K562 (cell line): Measurements from ENCODE around the gene WDR46. TPM values are rescaled to one million over a fixed set of nuclear protein-coding genes. Genes with fewer than 3 reads are reported as not detected.

ENCODE experiments used
- GABPA ChIP-seq: fragments of 200-800 bp; sonication (Bioruptor generic); conservative IDR thresholded peaks from 2 replicates; pipeline ENCODE4 v1.6.1; 2016; ENCODE audit warnings: low read depth, missing genetic modification characterization, missing compliant biosample characterization
- KDM4B ChIP-seq, 2 experiments: fragments of 450-650 bp in 1 of 2; sonication (generic) in 1 of 2; IDR thresholded peaks; 2 replicates each; pipeline ENCODE4 v1.6.1; 2016 to 2017; ENCODE audit warnings: borderline replicate concordance in 2 of 2, antibody characterized with exemption in 1 of 2, low read depth in 1 of 2, mild to moderate bottlenecking in 1 of 2
- KDM5B ChIP-seq: fragments of 200-600 bp; sonication (generic); IDR thresholded peaks from 2 replicates; pipeline ENCODE4 v1.6.1; 2012; ENCODE audit warnings: low read depth, mild to moderate bottlenecking, moderate library complexity, low read length, control low read depth, inconsistent platforms; ENCODE audit not compliant: insufficient replicate concordance
- KHSRP ChIP-seq: fragments of 450-650 bp; IDR thresholded peaks from 2 replicates; pipeline ENCODE4 v1.6.1; 2017
- SPI1 ChIP-seq: IDR thresholded peaks from 2 replicates; pipeline ENCODE4 v1.6.1; 2011; ENCODE audit warnings: low read depth, low read length, control low read depth, borderline replicate concordance
- TEAD1 ChIP-seq, 2 experiments: fragments of 450-650 bp in 1 of 2; sonication (generic) in 1 of 2; formaldehyde crosslinking; IDR thresholded peaks; 2 replicates each; pipeline versions ENCODE4 v1.4.0 to v1.8.0; 2020 to 2022; ENCODE audit warnings: mild to moderate bottlenecking in 2 of 2, missing genetic modification reagents in 1 of 2
- ZNF668 ChIP-seq: fragments of 250-450 bp; sonication (Bioruptor Pico); IDR thresholded peaks from 2 replicates; pipeline ENCODE4 v1.8.0; 2022; ENCODE audit warnings: mild to moderate bottlenecking, inconsistent platforms
- polyA plus RNA-seq, 8 experiments: library from polyadenylated mRNA; depleted of rRNA in 4 of 8; stranded (reverse) in 5 of 8; unstranded in 3 of 8; fragments of >200 nt; fragmentation: Nextera tagmentation in 2 of 8; fragmentation: Illumina TruSeq in 1 of 8; extraction: Ambion mirVana in 2 of 8; extraction: Trizol in 1 of 8; gene quantifications; 2 replicates each; pipeline versions ENCODE4 v1.2.1 to v1.2.3, GENCODE V29; 2011 to 2014; ENCODE audit warnings: inconsistent platforms in 1 of 8, missing spikeins in 1 of 8
- total RNA-seq, 7 experiments: library from RNA; depleted of rRNA in 6 of 7; stranded (reverse); fragments of >200 nt in 6 of 7; fragmentation: Illumina TruSeq in 2 of 7; extraction: Trizol in 2 of 7; gene quantifications; 2 replicates each; pipeline versions ENCODE4 v1.2.1 to v1.2.3, GENCODE V29; 2011 to 2021; ENCODE audit warnings: low replicate concordance in 1 of 7
- TF ChIP-seq, protein P1 (sequence below): fragments of 250-450 bp; sonication (Bioruptor Pico); IDR thresholded peaks from 2 replicates; pipeline ENCODE4 v1.4.0; 2020; ENCODE audit warnings: mild to moderate bottlenecking, moderate library complexity, borderline replicate concordance
- TF ChIP-seq, protein P2 (sequence below): fragments of 250-450 bp; sonication (Bioruptor Pico); IDR thresholded peaks from 2 replicates; pipeline ENCODE4 v1.5.0; 2021; ENCODE audit warnings: mild to moderate bottlenecking, borderline replicate concordance
- TF ChIP-seq, protein P3 (sequence below): sonication (generic); formaldehyde crosslinking; IDR thresholded peaks from 2 replicates; pipeline ENCODE4 v1.4.0; 2020; ENCODE audit warnings: mild to moderate bottlenecking, missing genetic modification reagents

WDR46 gene
- total and polyA plus RNA-seq, 9 of the 15 experiments (the other 6 are each of a cell fraction or from before 2014, with no cell fraction given), result 8.9 to 146 (median 93.1) TPM

DNA sequence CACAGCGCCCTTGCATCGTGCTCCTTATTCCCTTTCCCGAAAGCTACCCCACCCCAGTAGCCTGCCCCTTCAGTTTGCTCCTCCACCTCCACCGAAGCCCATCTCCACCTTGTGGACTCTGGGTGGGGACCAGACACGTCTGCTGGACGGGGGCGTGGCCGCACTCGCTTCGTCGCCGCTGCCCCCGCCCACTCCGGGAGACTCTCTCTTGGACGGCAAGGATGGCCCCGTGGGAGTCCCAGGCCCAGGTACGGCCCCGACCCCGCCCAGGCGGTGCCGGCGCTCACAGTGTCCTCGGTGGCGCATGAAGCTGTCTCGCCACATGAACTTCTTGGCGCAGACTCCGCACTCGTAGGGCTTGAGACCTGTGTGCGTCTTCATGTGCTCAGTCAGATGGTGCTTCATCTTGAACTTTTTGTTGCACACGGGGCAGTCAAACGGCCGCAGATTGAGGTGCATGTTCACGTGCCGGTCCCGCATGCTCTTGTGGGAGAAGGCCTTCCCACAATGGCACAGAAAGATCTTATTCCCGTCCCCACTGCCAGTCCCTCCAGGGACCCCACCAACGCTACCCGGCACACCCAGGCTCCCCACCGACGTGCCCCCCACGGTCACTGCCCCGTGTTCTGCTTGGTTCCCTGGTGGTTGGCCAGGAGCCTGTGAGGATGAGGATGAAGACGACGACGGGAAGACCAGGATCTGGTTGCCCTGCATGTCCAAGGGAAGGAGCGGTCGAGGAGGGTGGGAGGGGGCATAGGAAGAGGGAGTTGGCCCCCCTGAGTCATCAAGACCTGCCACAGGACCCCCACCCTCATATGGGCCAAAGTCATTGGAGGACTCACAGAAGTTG, 26.1 kb upstream of the WDR46 start (continued):
- TF ChIP-seq, protein P1, sequence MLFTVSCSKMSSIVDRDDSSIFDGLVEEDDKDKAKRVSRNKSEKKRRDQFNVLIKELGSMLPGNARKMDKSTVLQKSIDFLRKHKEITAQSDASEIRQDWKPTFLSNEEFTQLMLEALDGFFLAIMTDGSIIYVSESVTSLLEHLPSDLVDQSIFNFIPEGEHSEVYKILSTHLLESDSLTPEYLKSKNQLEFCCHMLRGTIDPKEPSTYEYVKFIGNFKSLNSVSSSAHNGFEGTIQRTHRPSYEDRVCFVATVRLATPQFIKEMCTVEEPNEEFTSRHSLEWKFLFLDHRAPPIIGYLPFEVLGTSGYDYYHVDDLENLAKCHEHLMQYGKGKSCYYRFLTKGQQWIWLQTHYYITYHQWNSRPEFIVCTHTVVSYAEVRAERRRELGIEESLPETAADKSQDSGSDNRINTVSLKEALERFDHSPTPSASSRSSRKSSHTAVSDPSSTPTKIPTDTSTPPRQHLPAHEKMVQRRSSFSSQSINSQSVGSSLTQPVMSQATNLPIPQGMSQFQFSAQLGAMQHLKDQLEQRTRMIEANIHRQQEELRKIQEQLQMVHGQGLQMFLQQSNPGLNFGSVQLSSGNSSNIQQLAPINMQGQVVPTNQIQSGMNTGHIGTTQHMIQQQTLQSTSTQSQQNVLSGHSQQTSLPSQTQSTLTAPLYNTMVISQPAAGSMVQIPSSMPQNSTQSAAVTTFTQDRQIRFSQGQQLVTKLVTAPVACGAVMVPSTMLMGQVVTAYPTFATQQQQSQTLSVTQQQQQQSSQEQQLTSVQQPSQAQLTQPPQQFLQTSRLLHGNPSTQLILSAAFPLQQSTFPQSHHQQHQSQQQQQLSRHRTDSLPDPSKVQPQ, result no peak
- TF ChIP-seq KDM4B (IDR thresholded peaks at IDR 0.05; ENCODE audit: borderline replicate concordance in 2 of 2, low read depth in 1 of 2) (no peak), TEAD1 (CRISPR knock-in tag; IDR thresholded peaks at IDR 0.05) (no peak), KDM5B (peak; percentile 12), ZNF668 (CRISPR knock-in tag) (no peak), SPI1 (no peak), KHSRP (no peak), GABPA (tag) (no peak)
- TF ChIP-seq, protein P2, sequence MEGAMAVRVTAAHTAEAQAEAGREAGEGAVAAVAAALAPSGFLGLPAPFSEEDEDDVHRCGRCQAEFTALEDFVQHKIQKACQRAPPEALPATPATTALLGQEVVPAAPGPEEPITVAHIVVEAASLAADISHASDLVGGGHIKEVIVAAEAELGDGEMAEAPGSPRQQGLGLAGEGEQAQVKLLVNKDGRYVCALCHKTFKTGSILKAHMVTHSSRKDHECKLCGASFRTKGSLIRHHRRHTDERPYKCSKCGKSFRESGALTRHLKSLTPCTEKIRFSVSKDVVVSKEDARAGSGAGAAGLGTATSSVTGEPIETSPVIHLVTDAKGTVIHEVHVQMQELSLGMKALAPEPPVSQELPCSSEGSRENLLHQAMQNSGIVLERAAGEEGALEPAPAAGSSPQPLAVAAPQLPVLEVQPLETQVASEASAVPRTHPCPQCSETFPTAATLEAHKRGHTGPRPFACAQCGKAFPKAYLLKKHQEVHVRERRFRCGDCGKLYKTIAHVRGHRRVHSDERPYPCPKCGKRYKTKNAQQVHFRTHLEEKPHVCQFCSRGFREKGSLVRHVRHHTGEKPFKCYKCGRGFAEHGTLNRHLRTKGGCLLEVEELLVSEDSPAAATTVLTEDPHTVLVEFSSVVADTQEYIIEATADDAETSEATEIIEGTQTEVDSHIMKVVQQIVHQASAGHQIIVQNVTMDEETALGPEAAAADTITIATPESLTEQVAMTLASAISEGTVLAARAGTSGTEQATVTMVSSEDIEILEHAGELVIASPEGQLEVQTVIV (CRISPR knock-in tag), result no peak
- TF ChIP-seq, protein P3, sequence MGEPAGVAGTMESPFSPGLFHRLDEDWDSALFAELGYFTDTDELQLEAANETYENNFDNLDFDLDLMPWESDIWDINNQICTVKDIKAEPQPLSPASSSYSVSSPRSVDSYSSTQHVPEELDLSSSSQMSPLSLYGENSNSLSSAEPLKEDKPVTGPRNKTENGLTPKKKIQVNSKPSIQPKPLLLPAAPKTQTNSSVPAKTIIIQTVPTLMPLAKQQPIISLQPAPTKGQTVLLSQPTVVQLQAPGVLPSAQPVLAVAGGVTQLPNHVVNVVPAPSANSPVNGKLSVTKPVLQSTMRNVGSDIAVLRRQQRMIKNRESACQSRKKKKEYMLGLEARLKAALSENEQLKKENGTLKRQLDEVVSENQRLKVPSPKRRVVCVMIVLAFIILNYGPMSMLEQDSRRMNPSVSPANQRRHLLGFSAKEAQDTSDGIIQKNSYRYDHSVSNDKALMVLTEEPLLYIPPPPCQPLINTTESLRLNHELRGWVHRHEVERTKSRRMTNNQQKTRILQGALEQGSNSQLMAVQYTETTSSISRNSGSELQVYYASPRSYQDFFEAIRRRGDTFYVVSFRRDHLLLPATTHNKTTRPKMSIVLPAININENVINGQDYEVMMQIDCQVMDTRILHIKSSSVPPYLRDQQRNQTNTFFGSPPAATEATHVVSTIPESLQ, result 0 out of 2 replicates have a peak, but pooled peaks have one; percentile 32
